Loucy (cell line): ENCODE data around the gene STT3A.

Experiments
- CTCF ChIP-seq: fragments of 200-600 bp; sonication (generic); conservative IDR thresholded peaks from 2 replicates; pipeline ENCODE4 v1.5.1; 2014; ENCODE audit warnings: mild to moderate bottlenecking, antibody characterized with exemption, low read length
- EZH2phosphoT487 ChIP-seq: fragments of 200-600 bp; IDR thresholded peaks from 2 replicates; pipeline ENCODE4 v1.6.1; 2018; ENCODE audit warnings: antibody characterized with exemption, mild to moderate bottlenecking, moderate library complexity, borderline replicate concordance

- TF ChIP-seq CTCF (no peak), EZH2phosphoT487 (no peak)
These were observed 26.4 kb upstream of the STT3A start for GRCh38 chr11:125566235-125566634.
